HG03575 (cell line): ENCODE measurements around the gene ANO1.
"Not testable (repeated sequence)": the region's sequence is repeated elsewhere in the genome, so short reads cannot be mapped to it uniquely, and the experiment has no call there.

ENCODE experiments used
- ATAC-seq: cut with Tn5 transposase; IDR thresholded peaks from one replicate; pipeline ENCODE4 v1.9.1; 2021; ENCODE audit not compliant: unreplicated experiment, insufficient number of reproducible peaks, low FRiP score; ENCODE audit errors: extremely low read depth

The ANO1 gene

GRCh38 chr11:70193411-70194292, 115.5 kb downstream of the ANO1 start:
- no peak for ATAC-seq

GRCh38 chr11:70194792-70195791, 117.0 kb downstream of the ANO1 start:
- ATAC-seq: no peak

GRCh38 chr11:70200212-70200844, 122.2 kb downstream of the ANO1 start:
- ATAC-seq: no peak

- ATAC-seq: not testable (repeated sequence)
Measured at GRCh38 chr11:70201047-70201446, 122.9 kb downstream of the ANO1 start.

- ATAC-seq: no peak
Measured at GRCh38 chr11:70201882-70202861, 124.1 kb downstream of the ANO1 start.

- no peak for ATAC-seq
Measured at GRCh38 chr11:70202920-70203750, 125.0 kb downstream of the ANO1 start, which contains the start of gene FADD. Gene FADD, plus strand, starts transcription at chr11:70203296. Its CDS starts 164 bp downstream, at chr11:70203460.

GRCh38 chr11:70203751-70204465, 125.8 kb downstream of the ANO1 start:
- ATAC-seq: no peak

- ATAC-seq: no peak
Measured at GRCh38 chr11:70204466-70204799, 126.3 kb downstream of the ANO1 start.

GRCh38 chr11:70205049-70205725, 127.1 kb downstream of the ANO1 start:
- ATAC-seq: no peak

- no peak for ATAC-seq
Measured at GRCh38 chr11:70205766-70206165, 127.6 kb downstream of the ANO1 start.

GRCh38 chr11:70206226-70206981, 128.3 kb downstream of the ANO1 start:
- ATAC-seq: no peak

- no peak for ATAC-seq
Measured at GRCh38 chr11:70206982-70207376, 128.9 kb downstream of the ANO1 start.

- no peak for ATAC-seq
Measured at GRCh38 chr11:70207531-70208131, 129.5 kb downstream of the ANO1 start.

GRCh38 chr11:70209391-70209912, 131.3 kb downstream of the ANO1 start:
- ATAC-seq: no peak

- no peak for ATAC-seq
Measured at GRCh38 chr11:70210051-70210501, 132.0 kb downstream of the ANO1 start.
